Effector CD8-positive, alpha-beta T cell (primary cell): Measurements from ENCODE around the gene RPA3.
A peak's percentile ranks its signal among the peaks of the same experiment; 100 is the strongest.

ENCODE experiments used
- DNase-seq: peaks from one replicate; lab custom pipeline; 2025; lab: John Stamatoyannopoulos, UW

RPA3 gene

DNA sequence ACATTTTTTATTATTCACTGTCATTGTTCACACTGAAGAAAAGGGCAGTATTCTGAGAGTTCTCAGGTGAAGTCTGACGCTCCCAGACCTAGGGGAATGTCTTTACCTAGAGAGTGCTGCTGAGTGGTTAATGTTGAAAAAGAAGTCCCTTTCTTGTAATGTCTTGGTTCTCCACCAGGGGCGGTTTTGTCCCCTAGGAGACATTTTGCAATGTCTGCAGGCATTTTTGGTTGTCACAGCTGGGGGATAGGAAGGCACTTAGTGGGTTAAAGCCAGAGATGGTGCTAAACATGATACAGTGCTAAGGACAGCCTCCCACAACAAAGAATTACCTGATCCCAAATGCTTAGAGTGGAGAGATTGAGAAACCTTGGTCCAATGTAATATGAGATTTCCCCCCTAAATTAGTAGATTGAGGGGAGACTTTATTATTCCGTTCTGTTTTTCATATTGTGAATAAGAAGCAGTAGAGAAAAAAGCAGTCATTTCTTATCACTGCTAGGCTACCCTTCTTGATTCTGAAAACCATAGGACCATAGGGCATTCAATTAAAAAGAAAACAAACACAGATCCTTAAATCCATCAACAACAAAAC lies 64.7 kb downstream of the RPA3 start:
- DNase-seq = no peak

DNA sequence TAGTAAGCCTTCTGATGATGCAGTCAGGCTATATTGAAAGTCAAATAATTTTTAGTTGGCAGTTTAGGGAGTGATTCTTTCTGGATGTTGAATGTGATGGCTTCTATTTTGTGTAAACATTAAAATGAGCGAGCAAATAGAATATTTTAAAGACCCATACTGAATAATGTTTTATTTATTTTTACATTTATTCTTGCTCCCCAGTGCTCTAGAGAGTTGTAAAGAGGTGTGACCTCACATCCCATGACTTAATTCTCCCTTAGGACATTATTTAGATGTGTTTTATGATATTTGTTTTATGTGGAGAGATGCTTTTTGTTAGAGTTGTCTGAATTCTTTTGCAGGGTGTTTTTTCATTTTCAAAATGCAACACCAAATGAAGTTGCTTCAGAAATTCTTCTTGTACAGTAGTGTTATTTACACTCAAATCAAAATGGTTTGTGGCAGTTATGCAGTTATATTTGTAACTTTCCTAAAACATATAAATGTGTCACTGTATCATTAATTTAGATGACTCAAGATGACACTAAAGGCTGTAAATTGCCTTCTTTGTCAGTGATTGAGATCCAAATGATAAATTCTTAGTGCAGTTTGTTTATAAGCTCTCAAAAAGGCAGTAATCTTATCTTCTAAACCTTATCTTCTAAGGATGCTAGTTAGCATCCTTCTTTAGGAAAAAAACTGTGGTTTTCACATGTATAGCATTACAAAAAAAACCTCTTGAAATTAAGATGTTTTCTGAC lies 65.4 kb downstream of the RPA3 start:
- no peak for DNase-seq

DNA sequence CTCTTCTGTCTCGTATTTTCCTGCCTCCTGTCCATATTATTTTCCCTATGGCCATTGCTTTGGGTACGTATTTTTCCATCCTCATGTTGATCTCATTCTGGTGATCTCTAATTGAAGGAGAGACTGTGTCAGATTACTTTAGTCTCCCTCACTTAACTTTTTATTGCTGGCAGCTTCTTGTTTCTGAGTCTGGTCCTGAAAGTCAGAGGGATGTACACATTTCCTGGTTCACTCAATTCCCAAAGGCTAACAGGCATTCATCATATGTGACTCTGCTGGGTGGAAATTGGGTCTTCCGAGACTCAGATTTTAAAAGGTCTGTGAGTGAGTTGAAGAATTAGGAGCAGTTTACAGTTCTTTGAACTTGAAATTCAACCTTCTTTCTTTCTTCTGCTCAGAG lies 66.9 kb downstream of the RPA3 start:
- DNase-seq = no peak

GRCh38 chr7:7650682-7651206 lies 67.7 kb downstream of the RPA3 start:
- no peak for DNase-seq

DNA sequence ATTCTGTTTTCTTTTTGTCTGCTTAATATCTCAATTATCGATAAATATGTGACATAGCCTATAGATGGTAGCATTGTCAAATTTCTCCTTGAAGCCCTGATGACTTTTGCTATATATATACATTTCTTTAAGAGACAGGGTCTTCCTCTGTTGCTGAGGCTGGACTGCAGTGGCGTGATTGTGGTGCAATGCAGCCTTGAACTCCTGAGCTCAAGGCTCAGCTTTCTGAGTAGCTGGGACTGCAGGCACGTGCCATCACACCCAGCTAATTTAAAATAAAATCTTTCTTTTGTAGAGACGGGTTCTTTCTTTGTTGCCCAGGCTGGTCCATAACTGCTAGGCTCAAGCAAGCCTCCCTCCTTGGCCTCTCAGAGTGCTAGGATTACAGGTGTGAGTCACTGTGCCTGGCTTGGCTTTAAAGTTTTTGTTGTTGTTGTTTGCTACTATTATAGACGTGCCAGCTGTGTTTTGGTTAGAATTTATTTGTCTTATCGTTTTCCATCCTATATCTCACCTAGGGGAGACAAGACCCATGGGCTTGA lies 70.8 kb downstream of the RPA3 start:
- no peak for DNase-seq

DNA sequence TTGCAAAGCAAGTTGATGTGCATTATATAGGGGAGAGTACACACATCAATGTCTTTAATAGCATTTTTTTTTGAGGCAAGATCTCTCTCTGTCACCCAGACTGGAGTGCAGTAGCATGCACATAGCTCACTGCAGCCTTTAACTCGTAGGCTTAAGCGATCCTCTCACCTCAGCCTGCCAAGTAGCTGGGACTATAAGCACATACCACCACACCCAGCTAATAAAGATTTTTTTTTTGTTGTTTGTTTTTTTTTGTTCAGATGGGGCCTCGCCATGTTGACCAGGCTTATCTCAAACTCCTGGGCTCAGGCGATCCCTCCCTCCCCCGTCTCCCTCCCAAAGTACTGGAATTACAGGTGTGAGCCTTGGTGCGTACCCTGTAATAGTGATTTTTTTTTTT lies 76.3 kb downstream of the RPA3 start:
- no peak for DNase-seq

DNA sequence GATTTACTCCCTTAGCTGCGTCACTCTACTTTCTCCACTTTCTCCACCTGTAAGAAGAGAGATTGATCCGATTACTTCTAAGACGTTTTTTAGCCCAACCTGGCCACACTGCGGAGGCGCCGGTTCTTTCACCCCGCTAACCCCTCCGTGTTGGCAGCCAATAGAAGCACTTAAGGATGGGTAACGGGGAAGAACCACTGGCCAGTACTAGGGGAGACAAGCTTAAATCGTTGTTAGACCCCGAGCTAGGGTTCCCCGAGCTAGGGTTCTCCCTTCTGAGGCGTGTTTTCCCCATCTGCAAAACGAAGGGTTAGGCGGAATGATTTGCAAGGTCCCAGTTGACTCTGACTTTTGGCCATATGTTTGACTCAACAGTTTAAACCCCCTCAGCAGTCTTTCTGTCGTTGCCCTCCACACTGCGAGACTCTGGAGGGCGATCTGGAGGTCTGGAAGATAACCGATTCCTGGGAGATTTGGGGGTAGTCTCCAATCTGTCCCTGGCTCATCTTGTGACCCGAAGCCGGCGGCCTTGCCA lies 77.2 kb downstream of the RPA3 start:
- peak; percentile 44 for DNase-seq

- peak; percentile 96 for DNase-seq
Measured at GRCh38 chr7:7640221-7641128, 77.9 kb downstream of the RPA3 start, which contains the start of gene UMAD1. TSS of gene UMAD1 (plus strand) at chr7:7640752. CDS start at chr7:7673372, 32,620 bp downstream.

GRCh38 chr7:7639847-7640220 lies 78.6 kb downstream of the RPA3 start:
- peak; percentile 49 for DNase-seq

GRCh38 chr7:7639421-7639820 lies 79.0 kb downstream of the RPA3 start:
- DNase-seq = no peak

GRCh38 chr7:7630626-7631329 lies 87.6 kb downstream of the RPA3 start:
- DNase-seq = no peak

DNA sequence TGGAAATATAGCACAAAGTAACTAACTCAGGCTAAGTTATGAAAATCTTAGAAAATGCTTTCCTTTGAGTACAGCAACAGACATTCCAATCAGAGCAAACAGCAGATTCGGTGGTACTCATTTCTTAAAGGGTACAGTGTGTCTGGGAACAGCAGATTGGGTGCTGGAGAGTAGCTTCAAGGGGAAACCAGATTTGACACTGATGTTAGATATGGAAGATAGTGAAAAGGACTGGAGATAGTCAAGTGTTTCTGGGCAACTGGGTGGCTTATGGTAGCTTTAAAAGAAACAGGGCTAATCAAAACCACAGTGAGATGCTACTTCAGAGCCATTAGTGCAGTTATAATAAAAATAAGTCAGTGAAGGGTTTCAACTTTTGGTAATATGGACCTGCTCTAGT lies 89.9 kb downstream of the RPA3 start:
- DNase-seq = no peak

GRCh38 chr7:7620644-7621210 lies 97.7 kb downstream of the RPA3 start:
- no peak for DNase-seq

DNA sequence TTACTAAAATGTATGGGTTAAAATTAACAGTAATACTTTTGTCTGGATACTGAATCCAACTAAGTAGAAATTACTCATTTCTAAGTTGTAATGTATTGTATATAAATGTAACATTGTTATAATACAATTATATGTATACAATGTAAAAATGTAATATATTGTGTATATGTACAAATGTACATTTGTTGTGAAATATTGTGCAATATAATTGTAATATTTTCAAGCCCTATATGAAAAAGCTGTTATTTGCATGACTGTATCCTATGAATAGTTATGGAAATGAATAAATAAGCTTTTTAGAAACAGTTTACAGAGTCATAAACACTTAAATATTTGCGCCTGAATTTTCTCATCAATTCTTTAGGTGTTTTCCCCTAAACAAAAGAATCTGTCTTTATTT lies 98.2 kb downstream of the RPA3 start:
- DNase-seq = no peak

- DNase-seq = no peak
Measured at GRCh38 chr7:7618410-7618809, 100.0 kb downstream of the RPA3 start.

DNA sequence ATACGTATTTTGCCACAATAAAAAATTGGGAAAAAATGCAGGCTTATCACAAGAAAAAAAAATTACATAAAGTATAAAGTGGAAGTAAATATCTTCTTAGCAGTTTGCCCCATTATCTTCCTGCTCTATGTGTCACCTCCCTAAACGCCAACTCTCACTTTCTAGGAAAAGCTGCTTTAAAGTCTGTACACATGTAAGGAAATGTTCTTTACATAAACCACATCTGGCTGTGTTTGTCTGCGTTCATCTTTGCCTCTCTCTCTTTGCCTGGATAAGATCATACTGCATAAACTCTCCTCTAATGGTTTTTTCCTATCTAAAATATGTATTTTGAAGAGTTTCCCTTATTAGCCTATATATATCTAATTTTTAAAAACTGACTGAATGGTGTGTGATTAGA lies 100.9 kb downstream of the RPA3 start:
- no peak for DNase-seq

GRCh38 chr7:7614018-7614741 lies 104.2 kb downstream of the RPA3 start:
- no peak for DNase-seq

DNA sequence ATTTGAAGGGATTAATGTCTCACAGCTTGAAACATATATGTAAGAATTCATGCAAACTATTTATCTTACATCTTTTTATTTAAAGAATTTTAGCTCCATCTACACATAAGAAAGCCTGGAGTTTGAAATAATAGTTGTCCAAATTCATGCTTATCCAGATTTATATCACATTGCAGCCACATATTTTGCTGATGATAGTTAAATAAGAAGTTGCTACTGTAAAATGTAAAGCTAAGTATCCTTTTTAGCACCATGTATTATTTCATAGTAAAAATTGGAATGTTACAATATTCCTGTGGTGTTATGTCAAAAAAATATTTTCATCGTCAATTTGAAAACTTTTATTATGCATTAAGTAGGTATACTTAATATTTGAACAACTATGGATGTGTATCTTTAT lies 105.2 kb downstream of the RPA3 start:
- no peak for DNase-seq

DNA sequence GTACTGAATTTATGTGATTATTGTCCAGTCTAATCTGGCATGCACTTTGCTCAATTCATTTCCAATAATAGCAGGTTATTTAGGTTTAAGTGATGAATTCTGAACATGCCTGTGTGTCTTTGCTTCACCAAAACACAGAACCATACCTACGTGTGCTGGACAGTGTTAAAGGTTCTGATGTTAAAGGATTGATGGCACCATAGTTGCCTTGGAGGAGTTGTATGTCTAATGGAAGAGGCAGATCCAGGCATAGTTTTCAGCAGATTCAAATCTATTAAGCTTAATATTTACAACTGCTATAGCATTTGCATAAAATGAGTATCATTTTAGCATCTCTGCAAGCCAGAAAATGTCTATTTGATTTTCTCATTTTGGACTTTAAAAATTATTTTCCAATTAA lies 105.9 kb downstream of the RPA3 start:
- no peak for DNase-seq

GRCh38 chr7:7609330-7609729 lies 109.1 kb downstream of the RPA3 start:
- DNase-seq = no peak
